ENCODE data around the gene C4orf36.
"Not testable (repeated sequence)": the region's sequence is repeated elsewhere in the genome, so short reads cannot be mapped to it uniquely, and the experiment has no call there.

C4orf36 gene

GRCh38 chr4:86876894-86877685 is 15.1 kb downstream of the C4orf36 start:
- intact Hi-C loops (cut with DNase I): no loop called here
- no peak for DNase-seq

DNA sequence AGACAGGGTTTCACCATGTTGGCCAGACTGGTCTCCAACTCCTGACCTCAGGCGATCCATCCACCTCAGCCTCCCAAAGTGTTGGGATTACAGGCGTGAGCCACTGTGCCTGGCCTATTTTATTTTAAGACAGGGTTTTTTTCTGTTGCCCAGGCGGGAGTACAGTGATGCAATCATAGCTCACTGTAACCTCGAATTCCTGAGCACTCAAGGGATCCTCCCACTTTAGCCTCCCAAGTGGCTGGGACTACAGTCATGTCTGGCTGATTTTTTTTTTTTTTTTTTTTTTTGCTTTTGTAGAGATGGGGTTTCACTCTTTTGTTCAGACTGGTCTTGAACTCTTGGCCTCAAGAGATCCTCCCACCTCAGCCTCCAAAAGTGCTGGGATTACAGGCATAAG is 16.8 kb downstream of the C4orf36 start:
- DNase-seq; intact Hi-C loops (cut with DNase I): not testable (repeated sequence)

- intact Hi-C loops (cut with DNase I): no loop called here
- no peak for DNase-seq
Measured at GRCh38 chr4:86872135-86872534, 20.1 kb downstream of the C4orf36 start.

DNA sequence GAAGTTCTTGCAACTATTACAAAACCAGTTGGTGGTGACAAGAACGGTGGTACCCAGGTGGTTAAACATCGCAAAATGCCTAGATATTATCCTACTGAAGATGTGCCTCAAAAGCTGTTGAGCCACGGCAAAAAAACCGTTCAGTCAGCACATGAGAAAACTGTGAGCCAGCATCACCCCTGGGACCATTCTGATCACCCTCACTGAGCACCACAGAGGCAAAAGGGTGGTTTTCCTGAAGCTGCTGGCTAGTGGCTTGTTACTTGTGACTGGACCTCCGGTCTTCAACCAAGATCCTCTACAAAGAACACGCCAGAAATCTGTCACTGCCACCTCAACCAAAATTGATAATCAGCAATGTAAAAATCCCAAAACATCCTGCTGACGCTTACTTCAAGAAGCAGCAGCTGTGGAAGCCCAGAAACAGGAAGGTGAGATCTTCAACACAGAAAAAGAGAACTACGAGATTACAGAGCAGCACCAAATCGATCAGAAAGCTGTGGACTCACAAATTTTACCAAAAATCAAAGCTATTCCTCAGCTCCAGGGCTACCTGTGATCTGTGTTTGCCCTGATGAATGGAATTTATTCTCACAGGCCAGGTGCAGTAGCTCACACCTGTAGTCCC is 21.7 kb downstream of the C4orf36 start:
- DNase-seq: no peak
- intact Hi-C loops (cut with DNase I): no loop called here

DNA sequence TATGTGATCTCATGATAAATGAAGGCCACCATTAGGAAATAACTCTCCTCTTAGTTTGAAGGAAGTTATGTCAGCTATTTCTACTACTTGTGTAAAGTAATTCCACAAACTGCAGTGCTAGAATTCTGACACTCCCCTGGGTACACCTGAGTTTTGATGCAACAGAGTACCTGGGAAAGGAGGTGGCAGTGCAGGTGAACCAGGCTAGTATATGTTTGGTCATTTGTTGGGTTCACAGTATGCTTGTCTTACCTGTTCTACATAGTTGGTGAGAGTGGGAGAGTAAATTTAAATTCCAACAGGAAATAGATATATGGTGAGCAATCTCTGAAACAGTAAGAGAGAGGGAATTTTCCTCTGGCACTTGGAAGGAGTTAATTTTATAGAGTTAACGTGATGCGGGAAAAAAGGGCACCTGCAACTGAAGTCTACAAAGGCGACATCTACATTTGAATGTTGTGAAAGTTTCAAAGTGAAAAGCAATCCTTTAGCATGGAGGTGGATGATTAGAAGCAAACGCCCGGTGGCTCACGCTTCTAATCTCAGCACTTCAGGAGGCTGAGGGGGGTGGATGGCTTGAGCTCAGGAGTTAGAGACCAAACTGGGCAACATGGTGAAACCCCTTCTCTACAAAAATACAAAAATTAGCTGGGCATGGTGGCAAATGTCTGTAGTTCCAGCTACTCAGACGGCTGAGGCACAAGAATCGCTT is 34.7 kb downstream of the C4orf36 start:
- intact Hi-C loops (cut with DNase I): no loop called here
- no peak for DNase-seq

DNA sequence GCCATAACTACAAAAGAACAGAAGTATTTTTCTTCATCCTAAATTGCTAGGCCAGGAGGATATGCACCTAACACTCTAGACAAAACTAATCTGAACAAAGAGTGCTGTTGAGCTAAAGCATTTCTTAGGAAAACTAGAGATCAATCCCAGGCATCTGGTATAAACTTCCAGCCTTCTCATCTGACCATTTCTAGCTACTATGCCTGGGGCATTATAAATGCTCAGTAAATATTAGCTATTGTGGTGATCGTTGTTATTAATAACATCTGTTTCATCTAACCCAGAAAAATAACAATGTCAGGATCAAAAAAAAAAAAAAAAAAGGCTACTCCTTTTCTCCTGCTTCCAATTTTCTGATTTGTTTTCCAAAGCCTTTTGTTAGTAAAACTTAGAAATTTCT is 35.3 kb downstream of the C4orf36 start:
- intact Hi-C loops (cut with DNase I): no loop called here
- DNase-seq: no peak

- no peak for DNase-seq
- intact Hi-C loops (cut with DNase I): no loop called here
Measured at GRCh38 chr4:86855572-86855971, 36.6 kb downstream of the C4orf36 start.

GRCh38 chr4:86853209-86853608 is 39.0 kb downstream of the C4orf36 start:
- intact Hi-C loops (cut with DNase I): no loop called here

DNA sequence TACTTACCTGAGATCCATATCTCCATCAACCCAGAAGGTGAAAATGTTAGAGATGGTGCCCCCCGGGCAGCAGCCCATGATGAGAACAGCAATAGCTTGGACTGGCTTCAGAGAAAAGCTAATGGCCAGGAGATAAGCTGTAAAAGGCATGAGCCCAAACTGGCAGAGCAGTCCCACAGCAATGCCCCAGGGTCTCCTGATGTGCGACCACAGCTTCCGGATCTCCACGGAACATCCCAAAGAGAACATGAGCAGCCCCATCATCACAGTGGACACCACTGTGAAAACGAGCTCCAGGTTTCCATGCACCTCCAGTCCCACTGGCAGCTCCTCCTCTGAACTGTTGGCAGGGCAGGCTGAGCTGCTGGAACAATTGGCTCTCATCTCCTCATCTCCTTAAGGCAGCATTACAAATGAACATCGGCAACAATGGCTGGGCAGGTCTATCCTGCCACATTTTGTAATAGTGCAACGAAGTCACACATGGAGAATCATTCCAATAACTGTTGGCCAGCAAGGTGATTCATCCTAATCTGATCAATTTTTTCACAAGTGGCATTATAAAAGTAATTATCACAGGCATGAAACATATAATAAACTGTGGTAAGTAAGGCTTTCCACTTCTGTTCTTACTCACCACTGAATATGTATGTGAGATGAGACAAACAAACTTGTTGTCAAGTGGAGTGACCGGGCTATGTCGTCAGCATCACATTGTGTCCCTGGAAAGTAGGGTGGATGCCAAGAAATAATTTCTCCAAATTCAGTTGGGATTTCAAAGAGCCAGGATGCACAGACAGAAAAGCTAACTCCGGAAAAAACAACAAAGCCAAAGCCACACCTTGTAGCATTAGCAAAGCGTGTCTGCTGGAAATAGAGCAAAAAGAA is 43.2 kb downstream of the C4orf36 start, which contains the start of gene SLC10A6:
Gene SLC10A6, minus strand, starts transcription at position 653 of the 888 bp plus-strand sequence. Its CDS starts 269 bp downstream, at position 384.
- intact Hi-C loops (cut with DNase I): no loop called here
- peak in 6 of 42 donors; percentile 4 to 40 (median 10) for DNase-seq

More at GRCh38 chr4:86853209-86853608, 39.0 kb downstream of the C4orf36 start:
- no peak for DNase-seq

DNA sequence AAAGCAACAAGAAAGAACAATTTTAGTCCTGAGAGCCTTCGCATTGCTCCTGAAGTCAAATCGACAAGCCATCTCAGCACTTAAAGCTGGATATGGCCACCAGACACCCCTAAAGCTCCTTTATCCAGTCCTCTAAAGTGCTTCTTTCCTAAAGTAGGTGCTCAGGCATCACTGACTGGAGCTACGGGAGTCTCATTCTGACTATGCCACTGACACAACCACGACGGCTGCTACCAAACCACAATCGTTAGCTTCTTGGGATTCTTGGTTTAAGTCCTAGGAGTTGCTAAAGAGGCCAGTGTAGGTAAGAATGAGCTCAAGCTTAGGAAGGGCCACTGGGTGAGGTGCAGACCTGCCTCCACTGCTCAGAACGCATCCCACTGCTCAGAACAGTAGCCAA is 44.1 kb downstream of the C4orf36 start:
- intact Hi-C loops (cut with DNase I): no loop called here
- DNase-seq: no peak

- intact Hi-C loops (cut with DNase I): no loop called here
- no peak for DNase-seq
Measured at GRCh38 chr4:86847571-86847970, 44.7 kb downstream of the C4orf36 start.

GRCh38 chr4:86846921-86847320 is 45.3 kb downstream of the C4orf36 start:
- DNase-seq: no peak
- intact Hi-C loops (cut with DNase I): no loop called here

DNA sequence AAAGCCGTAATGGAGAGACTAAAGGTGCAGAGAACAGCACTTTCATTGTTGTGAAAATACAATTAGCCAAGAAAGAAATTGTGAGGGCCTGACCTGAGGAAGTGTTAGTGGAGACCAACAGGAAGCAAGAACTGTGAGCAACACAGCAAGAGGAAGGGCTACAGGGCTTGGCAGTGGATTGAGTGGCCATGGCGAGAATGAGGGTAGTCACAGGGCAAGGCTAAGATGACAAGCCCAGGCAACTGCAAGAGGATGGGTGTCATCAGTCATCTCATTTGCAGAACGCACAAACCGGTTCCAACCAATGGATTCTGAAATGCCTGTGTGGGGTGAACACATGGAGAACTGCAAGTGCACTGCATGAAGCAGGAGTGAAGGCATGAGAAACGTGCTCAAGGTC is 46.6 kb downstream of the C4orf36 start:
- intact Hi-C loops (cut with DNase I): no loop called here
- DNase-seq: no peak

DNA sequence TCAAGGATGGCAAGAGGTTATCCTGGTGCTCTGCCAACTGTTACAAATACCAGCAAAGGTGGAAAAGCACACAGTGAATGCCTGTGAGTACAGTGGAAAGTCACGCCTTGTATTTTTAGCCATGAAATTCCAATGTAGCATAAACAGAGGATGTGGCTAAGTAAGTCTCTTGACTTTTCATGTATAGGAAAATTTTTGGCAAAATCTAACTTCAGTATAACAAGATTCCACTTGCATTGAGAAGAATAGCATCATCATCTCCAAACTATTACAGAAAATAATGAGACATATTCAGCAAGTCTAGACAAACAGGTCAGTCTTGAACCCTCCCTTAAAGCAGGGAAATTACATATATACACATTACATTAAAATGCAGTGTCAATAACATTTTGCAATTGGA is 50.9 kb downstream of the C4orf36 start:
- DNase-seq: no peak
- intact Hi-C loops (cut with DNase I): no loop called here

DNA sequence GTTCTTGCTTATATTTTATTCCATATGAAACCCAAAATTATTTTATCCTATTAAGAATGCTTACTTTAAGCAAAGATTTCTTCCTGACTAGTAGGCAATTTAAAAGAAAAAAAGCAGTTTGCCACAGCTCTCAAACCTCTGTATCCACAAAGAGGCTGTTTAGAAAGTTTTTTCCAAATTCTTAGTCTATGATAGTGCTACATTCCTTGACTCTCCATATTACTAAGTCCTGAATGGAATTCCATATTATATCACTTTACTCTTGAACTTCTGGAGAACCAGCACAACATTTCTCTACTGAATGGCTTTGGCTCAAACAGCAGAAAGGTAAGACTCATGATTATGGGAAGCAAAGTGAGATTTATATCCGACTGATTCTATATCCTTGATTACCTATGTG is 51.4 kb downstream of the C4orf36 start:
- intact Hi-C loops (cut with DNase I): no loop called here
- no peak for DNase-seq

GRCh38 chr4:86837691-86838503 is 54.3 kb downstream of the C4orf36 start:
- intact Hi-C loops (cut with DNase I): no loop called here
- no peak for DNase-seq

GRCh38 chr4:86835677-86836076 is 56.5 kb downstream of the C4orf36 start:
- intact Hi-C loops (cut with DNase I): no loop called here

GRCh38 chr4:86834901-86835300 is 57.3 kb downstream of the C4orf36 start:
- intact Hi-C loops (cut with DNase I): no loop called here
- DNase-seq: no peak

More at GRCh38 chr4:86835677-86836076, 56.5 kb downstream of the C4orf36 start:
- no peak for DNase-seq
